ENCODE data around the gene CGB5.
"Not testable (repeated sequence)": the region's sequence is repeated elsewhere in the genome, so short reads cannot be mapped to it uniquely, and the experiment has no call there.

GRCh38 chr19:49024233-49024632, 19.4 kb upstream of the CGB5 start, which contains the start of gene CGB3:
- not testable (repeated sequence) for TF ChIP-seq CTCF (conservative IDR thresholded peaks at IDR 0.05; ENCODE audit: low read depth in 2 of 2); POLR2AphosphoS5 (IDR thresholded peaks at IDR 0.05; ENCODE audit: low read depth); REST (IDR thresholded peaks at IDR 0.05; ENCODE audit: unreplicated experiment); ETS1 (IDR thresholded peaks at IDR 0.05); EZH2phosphoT487 (IDR thresholded peaks at IDR 0.05; ENCODE audit: unreplicated experiment); JUNB (IDR thresholded peaks at IDR 0.05; ENCODE audit: unreplicated experiment)

All from GM23338 (cell line).